ENCODE results near the gene CHRD.

The CHRD gene

GRCh38 chr3:184361932-184362667, 17.8 kb upstream of the CHRD start:
- DNase-seq (ENCODE audit: low read depth, low spot score), result no peak
- POLR2A ChIA-PET, result interaction anchor here (0.7 to 1.5 kb wide), 4 partner anchors 9 to 175 kb away, joined by 3 to 5 read pairs (median 4); no protein-coding TSS in a partner anchor
- CTCF ChIA-PET, result interaction anchor here (0.7 to 4.1 kb wide), 6 partner anchors 8 to 177 kb away, joined by 3 to 22 read pairs (median 4); partner anchors contain the start of gene FAM131A
- peak overlapping the region; percentile 80 for H3K4me3 ChIP-seq (ENCODE audit: low read depth, low read length)
- TF ChIP-seq CTCF (IDR thresholded peaks at IDR 0.05; ENCODE audit: insufficient read depth, low read length, missing control alignments), result no peak

GRCh38 chr3:184362668-184363546, 16.9 kb upstream of the CHRD start:
- peak; percentile 86 for TF ChIP-seq CTCF (IDR thresholded peaks at IDR 0.05; ENCODE audit: insufficient read depth, low read length, missing control alignments)
- peak overlapping the region; percentile 80 for H3K4me3 ChIP-seq (ENCODE audit: low read depth, low read length)
- CTCF ChIA-PET, result interaction anchor here (0.6 to 4.1 kb wide), 14 partner anchors 8 to 186 kb away, joined by 3 to 22 read pairs (median 4); no protein-coding TSS in a partner anchor
- POLR2A ChIA-PET, result interaction anchor here (1.2 to 1.5 kb wide), 3 partner anchors 9 to 174 kb away, joined by 3 to 5 read pairs (median 5); no protein-coding TSS in a partner anchor
- DNase-seq (ENCODE audit: low read depth, low spot score), result peak; percentile 83

GRCh38 chr3:184366619-184367289, 13.1 kb upstream of the CHRD start:
- ChIA-PET CTCF (interaction anchor here (0.6 to 11.5 kb wide), 7 partner anchors 8 to 175 kb away, joined by 3 to 469 read pairs (median 5); partner anchors contain the start of gene THPO), POLR2A (interaction anchor here (0.7 kb wide), 1 partner anchor 151 kb away, joined by 4 read pairs; no protein-coding TSS in a partner anchor)
- H3K4me3 ChIP-seq (ENCODE audit: low read depth, low read length), result no peak overlapping the region
- DNase-seq (ENCODE audit: low read depth, low spot score), result no peak
- TF ChIP-seq CTCF (IDR thresholded peaks at IDR 0.05; ENCODE audit: insufficient read depth, low read length, missing control alignments), result no peak

- DNase-seq (ENCODE audit: low read depth, low spot score), result no peak
- ChIA-PET POLR2A (no interaction called here), CTCF (interaction anchor here (1.3 to 11.5 kb wide), 8 partner anchors 11 to 435 kb away, joined by 3 to 469 read pairs (median 10); partner anchors contain the start of gene THPO)
- TF ChIP-seq CTCF (IDR thresholded peaks at IDR 0.05; ENCODE audit: insufficient read depth, low read length, missing control alignments), result no peak
- H3K4me3 ChIP-seq (ENCODE audit: low read depth, low read length), result no peak overlapping the region
Observed at GRCh38 chr3:184368116-184368515, 11.7 kb upstream of the CHRD start.

GRCh38 chr3:184368586-184369183, 11.2 kb upstream of the CHRD start:
- ChIA-PET POLR2A (interaction anchor here (0.8 kb wide), 1 partner anchor 49 kb away, joined by 3 read pairs; no protein-coding TSS in a partner anchor), CTCF (interaction anchor here (1.3 to 11.5 kb wide), 9 partner anchors 9 to 435 kb away, joined by 3 to 469 read pairs (median 11); partner anchors contain the start of gene THPO)
- no peak for TF ChIP-seq CTCF (IDR thresholded peaks at IDR 0.05; ENCODE audit: insufficient read depth, low read length, missing control alignments)
- H3K4me3 ChIP-seq (ENCODE audit: low read depth, low read length), result no peak overlapping the region
- DNase-seq (ENCODE audit: low read depth, low spot score), result no peak

All from AG04449 (cell line).